HepG2 (cell line): ENCODE results near the gene MRPL2. TPM values are rescaled to one million over a fixed set of nuclear protein-coding genes. Genes with fewer than 3 reads are reported as not detected.
A peak's percentile ranks its signal among the peaks of the same experiment; 100 is the strongest.

Experiments used
- ATAC-seq: fragments of 200-7000 bp; cut with Tn5 transposase; 3 replicates; pipeline ENCODE4 v1.9.1; 2020; ENCODE audit warnings: mild to moderate bottlenecking, moderate library complexity
- BruUV-seq: library from RNA; stranded (reverse); fragments of 400-500 nt; replicated peaks from 2 replicates; lab custom pipeline; 2021; lab: Mats Ljungman, UMichigan
- CTCF ChIA-PET: fragments of 300-600 bp; formaldehyde crosslinking; extraction: SDS; loops from one replicate; lab custom pipeline; 2021; ENCODE audit warnings: low total read pairs, inconsistent platforms, low intra/inter-chr PET ratio; lab: Yijun Ruan, JAX
- POLR2A ChIA-PET: fragments of 350-600 bp; sonication (Branson Sonifier 250); formaldehyde crosslinking; loops from one replicate; lab custom pipeline; 2020; ENCODE audit warnings: antibody characterized with exemption, inconsistent platforms; lab: Yijun Ruan, JAX
- DNase-seq: peaks from one replicate; pipeline ENCODE4 v3.0.0-alpha.2; 2015; ENCODE audit warnings: low spot score
- FAIRE-seq: peaks from 3 replicates; lab custom pipeline; 2011; peaks lifted over from hg19 to GRCh38; lab: Jason Lieb, UNC
- H2AFZ ChIP-seq: one replicate; pipeline ENCODE4 v1.6.1; 2011; ENCODE audit warnings: low read length, inconsistent platforms
- H3K27ac ChIP-seq: fragments of 300-600 bp; 3 replicates; pipeline ENCODE4 v1.8.0; 2011; ENCODE audit warnings: mixed run types, mild to moderate bottlenecking, mixed read lengths, low read length, inconsistent platforms; ENCODE audit not compliant: insufficient read depth; ENCODE audit errors: extremely low read length
- H3K27me3 ChIP-seq, 2 experiments: fragments of 200-600 bp in 1 of 2; 2 replicates in 1 of 2; 3 replicates in 1 of 2; pipeline versions ENCODE4 v1.6.0 to v1.8.0; 2011; ENCODE audit warnings: low read length in 2 of 2, mild to moderate bottlenecking in 2 of 2, moderate library complexity in 2 of 2, inconsistent platforms in 1 of 2; ENCODE audit not compliant: insufficient read depth in 2 of 2, control insufficient read depth in 1 of 2
- H3K36me3 ChIP-seq, 2 experiments: fragments of 200-600 bp in 1 of 2; replicated peaks in 1 of 2; 2 replicates in 1 of 2; 3 replicates in 1 of 2; pipeline versions ENCODE4 v1.5.1 to v1.8.0; 2011; ENCODE audit warnings: low read length in 2 of 2, inconsistent platforms in 1 of 2; ENCODE audit not compliant: insufficient read depth in 2 of 2, control insufficient read depth in 1 of 2
- H3K4me1 ChIP-seq: 2 replicates; pipeline ENCODE4 v1.5.1; 2012; ENCODE audit warnings: low read length, inconsistent platforms; ENCODE audit not compliant: insufficient read depth
- H3K4me2 ChIP-seq: 2 replicates; pipeline ENCODE4 v1.6.0; 2011; ENCODE audit warnings: low read depth, low read length, inconsistent platforms
- H3K4me3 ChIP-seq, 3 experiments: fragments of 200-600 bp in 1 of 3; sonication (generic), shearing (Covaris generic) in 1 of 3; replicated peaks in 1 of 3; 2 replicates each; pipeline ENCODE4 v1.5.1; 2011 to 2016; ENCODE audit warnings: low read length in 3 of 3, inconsistent platforms in 2 of 3, low read depth in 2 of 3, mild to moderate bottlenecking in 2 of 3, control low read depth in 1 of 3, mixed read lengths in 1 of 3; ENCODE audit not compliant: insufficient read depth in 1 of 3
- H3K79me2 ChIP-seq: one replicate; pipeline ENCODE4 v1.6.1; 2011; ENCODE audit warnings: low read length, inconsistent platforms; ENCODE audit not compliant: insufficient read depth
- H3K9ac ChIP-seq: 2 replicates; pipeline ENCODE4 v1.6.0; 2011; ENCODE audit warnings: mild to moderate bottlenecking, low read depth, low read length, inconsistent platforms; ENCODE audit not compliant: insufficient read depth
- H3K9me3 ChIP-seq: 2 replicates; pipeline ENCODE4 v1.5.1; 2012; ENCODE audit warnings: mild to moderate bottlenecking, low read length
- H4K20me1 ChIP-seq: 2 replicates; pipeline ENCODE4 v1.6.0; 2011; ENCODE audit warnings: inconsistent platforms, mild to moderate bottlenecking, low read length, moderate library complexity; ENCODE audit not compliant: insufficient read depth
- AGO2 ChIP-seq: fragments of 200-400 bp; formaldehyde crosslinking; optimal IDR thresholded peaks from 2 replicates; pipeline ENCODE3; 2017; ENCODE audit warnings: mild to moderate bottlenecking, low read depth, low read length, moderate library complexity
- CREB3 ChIP-seq: sonication (generic); formaldehyde crosslinking; IDR thresholded peaks from 2 replicates; pipeline ENCODE4 v1.5.0; 2020; ENCODE audit warnings: missing genetic modification reagents
- GMEB1 ChIP-seq: sonication (generic); formaldehyde crosslinking; IDR thresholded peaks from 2 replicates; pipeline ENCODE4 v1.5.1; 2020; ENCODE audit warnings: missing genetic modification reagents, mild to moderate bottlenecking, borderline replicate concordance
- GRHL1 ChIP-seq: sonication (generic); formaldehyde crosslinking; conservative IDR thresholded peaks from 2 replicates; pipeline ENCODE4 v1.8.0; 2022; ENCODE audit warnings: missing genetic modification reagents
- PAX8 ChIP-seq: sonication (generic); formaldehyde crosslinking; IDR thresholded peaks from 2 replicates; pipeline ENCODE4 v1.8.0; 2022; ENCODE audit warnings: mild to moderate bottlenecking, missing genetic modification reagents, borderline replicate concordance
- POLR2G ChIP-seq: fragments of 200-400 bp; formaldehyde crosslinking; IDR thresholded peaks from 2 replicates; pipeline ENCODE4 v1.6.1; 2018; ENCODE audit warnings: mild to moderate bottlenecking, low read depth, low read length, moderate library complexity
- SP140L ChIP-seq: sonication (generic); formaldehyde crosslinking; IDR thresholded peaks from 2 replicates; pipeline ENCODE4 v1.4.0; 2020; ENCODE audit warnings: missing genetic modification reagents, borderline replicate concordance
- TFAP4 ChIP-seq: sonication (generic); IDR thresholded peaks from 2 replicates; pipeline ENCODE4 v1.6.1; 2016; ENCODE audit warnings: low read depth, borderline replicate concordance
- ZBTB10 ChIP-seq: sonication (generic); formaldehyde crosslinking; IDR thresholded peaks from 2 replicates; pipeline ENCODE4 v1.4.0; 2020; ENCODE audit warnings: missing genetic modification reagents, borderline replicate concordance
- ZBTB44 ChIP-seq: sonication (generic); formaldehyde crosslinking; IDR thresholded peaks from 2 replicates; pipeline ENCODE4 v1.4.0; 2020; ENCODE audit warnings: missing genetic modification reagents
- WGBS: methylation state at CpG from one replicate; pipeline ENCODE4 v1.1.6; 2017; ENCODE audit warnings: low lambda C conversion rate; 5-methylcytosine and 5-hydroxymethylcytosine counted together
- in situ Hi-C: cut with HindIII; loops from 2 replicates; pipeline ENCODE4 v1.10.0; 2017; ENCODE audit warnings: low pct_unique_long_range_greater_than_20kb; ENCODE audit not compliant: extremely low pct_ligation_motif_present
- intact Hi-C: fragments of 100-400 bp; cut with micrococcal nuclease; formaldehyde crosslinking; loops from one replicate; pipeline ENCODE4 v1.10.0; 2022; ENCODE audit not compliant: unreplicated experiment
- polyA plus RNA-seq, 8 experiments: library from polyadenylated mRNA; depleted of rRNA in 3 of 8; stranded (reverse) in 7 of 8; unstranded in 1 of 8; fragments of >200 nt; fragmentation: Illumina TruSeq in 4 of 8; extraction: Trizol in 4 of 8; gene quantifications; 2 replicates each; pipeline versions ENCODE4 v1.2.1 to v1.2.3, GENCODE V29; 2011 to 2016; ENCODE audit warnings: low read depth in 4 of 8, missing spikeins in 1 of 8, mixed read lengths in 1 of 8; ENCODE audit not compliant: insufficient read depth in 1 of 8
- total RNA-seq, 5 experiments: library from RNA; depleted of rRNA; stranded (reverse); fragments of >200 nt; fragmentation: Illumina TruSeq; extraction: Trizol; gene quantifications; 2 replicates each; pipeline ENCODE4 v1.2.3, GENCODE V29; 2016; ENCODE audit warnings: low read depth in 1 of 5

Gene MRPL2
- total and polyA plus RNA-seq, 2 of the 13 experiments (the other 11 are each of a cell fraction or from before 2014, with no cell fraction given): 56.8 to 65.6 TPM

GRCh38 chr6:43040542-43041257 is 18.5 kb downstream of the MRPL2 start:
- in situ Hi-C loops: no loop called here
- Histone ChIP-seq H3K79me2 (no peaks in the 10 kb centered on the region), H3K9me3 (no peaks in the 10 kb centered on the region), H2AFZ (no peak overlapping the region), H3K4me3 (no peak overlapping the region), H3K9ac (no peak overlapping the region), H3K36me3 (peaks cover 46 to 74% of the 10 kb centered on the region in 2 experiments), H3K27me3 (no peaks in the 10 kb centered on the region), H3K27ac (no peak overlapping the region), H4K20me1 (peaks cover under 1% of the 10 kb centered on the region; the same call in 1 of the 2 replicates), H3K4me1 (peaks cover 4% of the 10 kb centered on the region), H3K4me2 (no peak overlapping the region)
- ChIA-PET POLR2A (interaction anchor here (0.6 to 1.4 kb wide), 2 partner anchors 13 to 136 kb away, joined by 3 to 4 read pairs; partner anchors contain the start of gene CUL7), CTCF (no interaction called here)
- ATAC-seq (no peak), DNase-seq (no peak), FAIRE-seq (no peak)
- BruUV-seq: no TSS peak
- intact Hi-C loops: no loop called here
- WGBS: 98% methylated on average over 18 of the region's 18 CpGs
- TF ChIP-seq GMEB1 (CRISPR knock-in tag) (no peak), ZBTB44 (CRISPR knock-in tag) (no peak), POLR2G (peak; percentile 47), PAX8 (CRISPR knock-in tag) (no peak), AGO2 (peak; percentile 88), TFAP4 (no peak), ZBTB10 (CRISPR knock-in tag) (no peak), GRHL1 (CRISPR knock-in tag) (no peak), CREB3 (no peak), SP140L (CRISPR knock-in tag) (no peak)
